Measurements from ENCODE around the gene IGSF21.

GRCh38 chr1:18400347-18401102, 292.9 kb downstream of the IGSF21 start:
- TF ChIP-seq EZH2 (IDR thresholded peaks at IDR 0.05) (no peak), POLR2AphosphoS5 (IDR thresholded peaks at IDR 0.05; ENCODE audit: borderline replicate concordance, low read depth, low read length) (no peak)

All from SK-N-MC (cell line).